Cardiac muscle cell (in vitro differentiated cells and primary cell): Measurements from ENCODE around the gene OSBP2. TPM values are rescaled to one million over a fixed set of nuclear protein-coding genes. Genes with fewer than 3 reads are reported as not detected.

Experiments
- DNase-seq, 2 donors: peaks; one replicate each; pipeline versions ENCODE4 v3.0.0 to v3.0.0-alpha.2; 2010 to 2017; ENCODE audit warnings: low read depth in 1 of 2, low spot score in 1 of 2
- H3K27ac ChIP-seq: fragments of 200-600 bp; sonication (generic); 2 replicates; pipeline ENCODE4 v1.5.1; 2016
- H3K27me3 ChIP-seq: fragments of 200-600 bp; sonication (generic); 2 replicates; pipeline ENCODE4 v1.6.0; 2016; ENCODE audit warnings: control low read depth
- H3K36me3 ChIP-seq: fragments of 200-600 bp; sonication (generic); 2 replicates; pipeline ENCODE4 v1.5.1; 2016; ENCODE audit warnings: control low read depth
- H3K4me1 ChIP-seq: fragments of 200-600 bp; sonication (generic); 2 replicates; pipeline ENCODE4 v1.8.1; 2017; ENCODE audit warnings: low read depth, mild to moderate bottlenecking, mixed run types
- H3K4me3 ChIP-seq: fragments of 200-600 bp; sonication (generic); 2 replicates; pipeline ENCODE4 v1.5.1; 2016; ENCODE audit warnings: mild to moderate bottlenecking
- H3K9me3 ChIP-seq: fragments of 200-600 bp; sonication (generic); 2 replicates; pipeline ENCODE4 v1.5.1; 2017; ENCODE audit warnings: low read depth, mild to moderate bottlenecking, control low read depth
- CTCF ChIP-seq: IDR thresholded peaks from 2 replicates; pipeline ENCODE4 v1.5.1; 2012; ENCODE audit warnings: low read depth, mild to moderate bottlenecking, low read length
- polyA plus RNA-seq: library from polyadenylated mRNA; unstranded; fragments of >200 nt; fragmentation: Nextera tagmentation; extraction: Ambion mirVana; gene quantifications from 2 replicates; pipeline ENCODE4 v1.2.1, GENCODE V29; 2016
- total RNA-seq: library from RNA; depleted of rRNA; stranded (reverse); fragments of >200 nt; gene quantifications from 2 replicates; pipeline ENCODE4 v1.2.3, GENCODE V29; 2016

OSBP2 gene
- total and polyA plus RNA-seq, 2 experiments from 2014 or later, result 19.4 to 32.5 TPM

- H3K36me3 ChIP-seq, result no peaks in the 10 kb centered on the region
- peak; percentile 92 to 94 for DNase-seq
- peaks cover 12% of the 10 kb centered on the region for H3K27me3 ChIP-seq
- TF ChIP-seq CTCF, result peak; percentile 26
- no peak within 1 kb of the TSS for H3K27ac ChIP-seq
- peaks cover 6% of the 10 kb centered on the region for H3K4me1 ChIP-seq
- peak within 1 kb of the TSS; percentile 70 for H3K4me3 ChIP-seq
- H3K9me3 ChIP-seq, result no peaks in the 10 kb centered on the region
Measured at GRCh38 chr22:30667494-30668385, 26.9 kb upstream of the OSBP2 start, which contains the start of gene DUSP18. Gene DUSP18 (minus strand): TSS chr22:30667875. CDS start chr22:30664003, 3,872 bp downstream.

- no peak overlapping the region for H3K27ac ChIP-seq
- peaks cover 6% of the 10 kb centered on the region for H3K4me1 ChIP-seq
- DNase-seq, result no peak
- no peak for TF ChIP-seq CTCF
- peaks cover 12% of the 10 kb centered on the region for H3K27me3 ChIP-seq
- H3K9me3 ChIP-seq, result no peaks in the 10 kb centered on the region
- peak overlapping the region; percentile 70 for H3K4me3 ChIP-seq
- H3K36me3 ChIP-seq, result no peaks in the 10 kb centered on the region
Measured at GRCh38 chr22:30668386-30668710, 26.3 kb upstream of the OSBP2 start.

- DNase-seq, result no peak
- TF ChIP-seq CTCF, result no peak
- Histone ChIP-seq H3K36me3 (no peaks in the 10 kb centered on the region), H3K4me3 (no peak overlapping the region), H3K9me3 (no peaks in the 10 kb centered on the region), H3K4me1 (peaks cover 6% of the 10 kb centered on the region), H3K27ac (no peak overlapping the region), H3K27me3 (peaks cover 12% of the 10 kb centered on the region)
Measured at GRCh38 chr22:30671071-30671470, 23.6 kb upstream of the OSBP2 start.

GRCh38 chr22:30673136-30673535 is 21.5 kb upstream of the OSBP2 start:
- Histone ChIP-seq H3K27ac (no peak overlapping the region), H3K36me3 (no peaks in the 10 kb centered on the region), H3K4me3 (no peak overlapping the region), H3K4me1 (no peaks in the 10 kb centered on the region), H3K27me3 (peaks cover 11% of the 10 kb centered on the region), H3K9me3 (no peaks in the 10 kb centered on the region)
- no peak for TF ChIP-seq CTCF
- no peak for DNase-seq

- H3K27ac ChIP-seq, result no peak overlapping the region
- no peak for TF ChIP-seq CTCF
- H3K36me3 ChIP-seq, result no peaks in the 10 kb centered on the region
- H3K9me3 ChIP-seq, result no peaks in the 10 kb centered on the region
- DNase-seq, result no peak
- H3K4me3 ChIP-seq, result no peak overlapping the region
- H3K4me1 ChIP-seq, result no peaks in the 10 kb centered on the region
- H3K27me3 ChIP-seq, result peaks cover 3% of the 10 kb centered on the region
Measured at GRCh38 chr22:30674482-30674881, 20.2 kb upstream of the OSBP2 start.
